Measurements from ENCODE around the gene C1QTNF9B. TPM values are rescaled to one million over a fixed set of nuclear protein-coding genes. Genes with fewer than 3 reads are reported as not detected.

C1QTNF9B gene
- total and polyA plus RNA-seq, 2 experiments from 2014 or later = 0.27 to 0.28 TPM

GRCh38 chr13:23905766-23906165 is 8.5 kb upstream of the C1QTNF9B start:
- Mint-ChIP-seq H3K27ac (no peak overlapping the region), H3K27me3 (ENCODE audit: insufficient read depth, low read depth, poor library complexity) (peaks cover 8% of the 10 kb centered on the region), H3K4me1 (peaks cover 17% of the 10 kb centered on the region), H3K4me3 (no peak overlapping the region), H3K9me3 (no peaks in the 10 kb centered on the region), H3K36me3 (ENCODE audit: low read depth) (no peaks in the 10 kb centered on the region)
- Histone ChIP-seq H3K27me3 (ENCODE audit: insufficient read depth) (peaks cover 35% of the 10 kb centered on the region), H3K4me3 (no peak overlapping the region), H3K9me2 (ENCODE audit: insufficient read depth) (no peaks in the 10 kb centered on the region), H2AFZ (no peak overlapping the region), H3K4me1 (ENCODE audit: insufficient read depth) (peaks cover 14% of the 10 kb centered on the region), H3F3A (replicated peaks; ENCODE audit: low read depth) (no peaks in the 10 kb centered on the region), H3K36me3 (ENCODE audit: insufficient read depth) (no peaks in the 10 kb centered on the region), H3K79me2 (replicated peaks; ENCODE audit: insufficient read depth) (no peaks in the 10 kb centered on the region), H4K20me1 (replicated peaks; ENCODE audit: insufficient read depth) (no peaks in the 10 kb centered on the region), H3K4me2 (no peak overlapping the region), H3K27ac (ENCODE audit: low read depth) (no peak overlapping the region)
- no peak for ATAC-seq
- DNase-seq (ENCODE audit: low spot score) = no peak
- TF ChIP-seq CREB1 (CRISPR knock-in tag; IDR thresholded peaks at IDR 0.05; ENCODE audit: low read depth) = no peak
- TF ChIP-seq STAT1 (IDR thresholded peaks at IDR 0.05; ENCODE audit: unreplicated experiment) = no peak
- TF ChIP-seq CTCF (conservative IDR thresholded peaks at IDR 0.05; ENCODE audit: low read depth in 2 of 2) = no peak
- TF ChIP-seq POLR2AphosphoS5 (IDR thresholded peaks at IDR 0.05; ENCODE audit: low read depth) = no peak
- no peak for TF ChIP-seq ZNF462 (CRISPR knock-in tag; IDR thresholded peaks at IDR 0.05)
- no peak for TF ChIP-seq JUNB (IDR thresholded peaks at IDR 0.05; ENCODE audit: unreplicated experiment)
- TF ChIP-seq EZH2phosphoT487 (IDR thresholded peaks at IDR 0.05; ENCODE audit: unreplicated experiment) = no peak
- TF ChIP-seq REST (IDR thresholded peaks at IDR 0.05; ENCODE audit: unreplicated experiment) = no peak

Measured in GM23338 (cell line).